Stimulated activated CD8-positive, alpha-beta memory T cell treated with anti-CD3 and anti-CD28 coated beads, Interleukin-15, amount 100 ng/mL, for 4 hours (primary cell): Measurements from ENCODE around the gene KCNH1.

ENCODE experiments used
- DNase-seq, 2 donors: peaks; one replicate each; pipeline ENCODE4 v3.0.0-alpha.2; 2020; ENCODE audit warnings: low read depth in 2 of 2

KCNH1 gene

DNA sequence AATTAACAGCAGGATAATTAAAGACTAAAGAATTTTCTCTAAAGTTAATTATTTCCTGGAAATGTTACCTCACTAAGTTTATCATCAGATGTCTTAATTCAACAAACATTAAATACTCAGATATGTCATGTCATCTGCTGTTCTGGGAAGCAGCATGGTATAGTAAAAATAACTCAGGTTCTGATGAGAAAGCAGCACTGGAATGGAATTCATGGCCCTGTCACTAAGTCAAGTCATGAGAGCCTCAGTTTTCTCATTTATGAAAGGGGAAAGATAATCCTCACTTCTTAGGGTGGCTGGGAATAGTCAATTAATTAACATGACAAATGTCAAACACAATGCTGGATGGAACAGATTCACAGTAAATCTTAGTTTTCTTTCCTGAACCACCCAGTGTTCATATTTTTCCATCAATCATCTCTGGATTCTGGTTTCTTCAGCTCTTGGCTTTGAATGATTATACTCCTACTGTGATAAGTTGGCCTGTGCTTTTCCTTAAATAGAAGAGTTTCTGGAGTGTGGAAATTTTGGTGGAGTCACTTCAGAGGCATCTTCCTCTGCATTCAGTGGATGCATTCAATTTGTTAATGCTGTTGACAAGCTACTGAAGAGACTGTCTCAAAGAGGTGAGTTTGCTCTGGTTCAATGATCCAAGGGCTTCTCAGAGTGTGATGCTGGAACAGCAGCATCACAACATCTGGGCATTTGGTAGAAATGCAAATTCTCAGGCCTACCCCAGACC, 319.4 kb downstream of the KCNH1 start:
- no peak for DNase-seq

DNA sequence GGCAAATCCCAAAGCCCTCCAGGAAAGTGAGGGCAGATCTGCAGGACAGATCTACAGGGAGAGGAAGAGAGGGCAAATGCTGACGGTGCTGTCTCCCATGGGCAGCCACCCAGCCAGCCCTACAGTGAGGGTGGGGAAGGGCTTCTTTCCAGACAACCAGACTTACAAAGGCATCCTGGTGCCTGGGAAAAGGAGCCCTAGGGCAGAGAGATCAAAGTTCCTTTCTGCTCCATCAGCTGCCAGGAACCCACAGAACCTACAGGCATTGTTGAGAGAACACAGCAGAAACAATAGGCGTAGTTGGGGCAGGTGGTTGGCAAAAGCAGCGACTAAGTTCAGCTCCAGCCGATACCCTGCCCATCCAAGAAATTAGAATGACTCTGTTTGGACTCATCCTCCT, 332.4 kb downstream of the KCNH1 start:
- DNase-seq, result no peak

DNA sequence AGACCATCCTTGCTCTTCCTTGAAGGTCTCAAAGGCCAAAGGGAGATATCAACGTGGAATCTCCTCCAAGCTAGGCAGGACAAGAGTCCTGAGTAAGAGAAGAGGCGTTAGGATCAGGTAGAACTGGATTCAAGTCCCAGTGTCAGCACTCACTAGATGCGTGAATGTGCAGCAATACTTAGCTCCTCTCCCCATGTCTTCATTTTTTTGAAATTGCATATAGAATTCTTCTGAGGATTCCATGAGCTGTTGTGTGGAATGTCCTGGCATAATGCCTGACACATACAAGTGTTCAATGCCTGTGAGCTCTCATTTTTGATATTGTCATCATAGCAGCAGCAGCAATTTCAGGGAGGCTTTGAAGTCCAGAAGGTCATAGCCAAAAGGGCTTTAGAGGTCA, 333.2 kb downstream of the KCNH1 start:
- no peak for DNase-seq

DNA sequence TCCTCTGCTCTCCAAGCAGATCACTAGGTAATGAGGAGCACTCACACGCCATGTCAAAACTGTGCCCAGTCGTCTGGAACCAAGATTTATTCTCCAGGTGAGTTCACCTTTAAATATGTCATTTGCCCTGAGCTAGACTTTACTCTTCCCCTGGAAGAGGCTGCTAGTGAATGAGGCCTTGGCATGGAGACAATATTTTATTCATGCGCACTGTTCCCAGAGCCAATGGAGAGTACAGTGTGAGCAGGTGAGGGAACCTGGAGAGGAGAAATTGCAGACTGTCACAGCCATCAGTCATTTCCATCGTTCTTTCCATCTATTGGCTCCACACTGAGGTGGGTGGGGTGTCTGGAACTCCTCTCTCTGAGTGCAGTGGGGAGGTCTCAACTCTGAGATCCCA, 333.6 kb downstream of the KCNH1 start:
- no peak for DNase-seq

DNA sequence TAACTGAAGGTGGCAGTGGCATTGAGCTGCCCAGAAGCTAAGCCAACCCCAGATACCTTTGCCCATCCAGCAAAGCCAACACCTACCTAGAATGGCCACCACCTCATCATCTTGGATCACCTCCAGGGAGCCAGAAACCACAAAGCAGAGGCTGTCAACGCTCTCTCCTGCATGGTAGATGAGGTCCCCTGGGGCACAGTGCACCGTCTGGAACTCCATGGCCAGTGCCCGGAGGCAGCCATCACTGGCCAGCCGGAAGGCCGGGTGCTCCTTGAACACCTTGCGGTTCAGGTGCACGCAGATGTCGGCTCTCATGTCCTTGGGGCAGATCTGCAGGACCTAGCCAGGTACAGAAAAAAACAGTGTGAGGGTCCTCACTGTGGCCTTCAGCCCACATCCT, 336.5 kb downstream of the KCNH1 start:
- DNase-seq, result no peak

DNA sequence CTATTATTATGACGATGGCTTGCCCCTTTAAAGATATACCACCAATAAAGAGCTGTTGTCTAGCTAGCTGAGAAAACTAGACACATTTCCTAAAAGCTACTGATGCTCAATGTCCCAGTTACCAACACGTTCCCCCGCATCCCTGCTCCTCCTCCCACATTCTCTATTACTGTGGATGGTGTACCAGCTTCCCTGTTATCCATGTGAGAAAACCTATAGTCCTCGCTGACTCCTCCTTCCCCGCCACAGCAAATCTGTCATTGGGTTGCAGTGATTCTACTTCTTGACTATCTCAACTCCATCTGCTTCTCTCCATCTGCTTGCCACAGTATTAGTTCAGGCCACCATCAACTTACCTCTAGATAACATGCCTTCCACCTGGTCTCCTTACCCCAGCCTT, 337.5 kb downstream of the KCNH1 start:
- DNase-seq, result no peak

DNA sequence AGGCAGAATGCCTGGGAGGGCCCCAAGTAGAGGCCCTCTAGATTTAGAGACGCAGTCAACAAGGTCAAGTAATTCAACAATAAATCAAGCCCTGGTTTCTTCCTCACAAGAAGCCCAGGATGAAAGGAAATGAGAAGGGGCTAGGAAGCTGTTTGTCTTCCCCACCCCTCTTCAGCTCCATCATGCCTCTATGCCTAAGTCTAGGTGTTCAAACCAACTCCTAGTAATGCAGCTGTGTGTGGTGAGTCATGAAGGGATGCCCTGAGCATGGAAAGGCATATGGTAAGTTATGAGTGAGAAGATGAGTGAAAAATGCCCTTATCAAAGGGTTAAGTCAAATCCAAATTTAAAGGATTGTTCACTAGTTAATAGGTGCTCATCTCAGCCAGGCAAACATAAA, 339.5 kb downstream of the KCNH1 start:
- no peak for DNase-seq

DNA sequence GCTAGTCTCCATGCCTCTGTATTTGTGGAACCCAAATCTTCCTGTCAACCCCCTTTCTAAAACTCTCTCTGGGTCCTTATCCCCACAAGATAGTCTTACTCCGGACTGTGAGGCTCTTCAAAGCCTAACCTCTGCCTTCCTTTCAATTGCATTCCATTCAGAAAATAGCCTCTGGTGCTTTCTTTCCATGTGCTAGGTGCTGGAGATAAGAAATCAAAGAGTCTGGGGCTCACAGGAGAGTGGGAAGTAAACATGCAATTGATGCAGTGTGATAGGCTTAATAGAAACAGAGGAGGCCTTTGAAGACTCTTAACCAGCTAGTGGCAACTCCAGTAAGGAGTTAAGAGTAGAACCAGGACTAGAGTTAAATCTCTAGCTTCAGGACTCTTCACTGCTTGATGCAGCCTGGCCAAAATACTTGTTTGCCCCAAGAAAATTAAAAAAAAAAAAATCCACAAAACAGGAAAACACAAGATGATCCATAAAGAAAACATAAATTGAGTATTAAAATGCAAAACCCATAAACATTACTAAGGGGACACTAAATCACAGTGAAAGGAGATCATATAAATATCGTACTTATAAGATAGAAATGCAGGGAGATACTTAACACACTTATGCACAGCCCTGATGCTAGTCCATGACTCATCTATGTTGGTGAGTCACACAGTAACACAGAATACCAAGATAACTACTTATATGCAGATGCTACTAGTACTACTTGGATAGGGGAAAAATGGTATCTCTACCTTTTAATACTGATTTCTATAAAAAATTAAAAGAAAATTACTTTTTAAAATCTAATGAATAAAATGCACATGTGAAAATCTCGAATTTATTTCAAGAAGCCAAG, 341.5 kb downstream of the KCNH1 start:
- no peak for DNase-seq

DNA sequence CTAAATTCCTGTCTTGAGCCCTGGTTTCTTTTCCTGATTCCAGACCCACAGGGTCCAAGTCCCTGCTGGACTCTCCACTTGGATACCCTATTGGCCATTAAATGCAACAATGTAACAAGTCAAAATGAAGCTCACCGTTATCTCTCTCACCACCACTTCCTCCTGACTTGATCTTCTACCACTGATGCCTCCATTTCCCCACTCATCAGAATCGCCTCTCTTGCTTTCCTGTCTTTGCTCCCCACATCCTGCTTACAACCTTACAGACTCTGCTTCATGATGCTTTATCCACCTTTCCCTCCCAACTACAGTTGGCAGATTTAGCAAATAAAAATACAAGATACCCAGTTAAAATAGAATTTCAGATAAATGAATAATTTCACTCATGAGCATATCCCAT, 343.8 kb downstream of the KCNH1 start:
- DNase-seq, result no peak

DNA sequence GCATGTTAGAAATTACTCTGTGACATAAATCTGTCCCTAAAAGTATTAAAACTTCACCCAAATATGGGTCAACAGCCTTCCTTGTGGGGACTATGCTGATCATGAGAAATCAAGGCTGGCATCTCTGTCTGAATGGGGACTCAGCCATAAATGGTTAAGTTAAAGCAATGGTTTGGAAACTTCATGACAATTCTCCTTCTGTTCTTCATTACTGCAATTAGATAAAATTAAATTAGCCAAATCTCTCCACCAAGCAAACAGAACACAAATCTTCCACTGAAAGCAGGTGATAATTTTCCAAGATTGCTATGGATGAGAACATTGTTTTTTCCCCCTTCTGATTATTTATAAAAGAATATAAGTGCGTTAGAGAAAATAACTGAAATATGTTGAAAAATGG, 346.1 kb downstream of the KCNH1 start:
- no peak for DNase-seq

DNA sequence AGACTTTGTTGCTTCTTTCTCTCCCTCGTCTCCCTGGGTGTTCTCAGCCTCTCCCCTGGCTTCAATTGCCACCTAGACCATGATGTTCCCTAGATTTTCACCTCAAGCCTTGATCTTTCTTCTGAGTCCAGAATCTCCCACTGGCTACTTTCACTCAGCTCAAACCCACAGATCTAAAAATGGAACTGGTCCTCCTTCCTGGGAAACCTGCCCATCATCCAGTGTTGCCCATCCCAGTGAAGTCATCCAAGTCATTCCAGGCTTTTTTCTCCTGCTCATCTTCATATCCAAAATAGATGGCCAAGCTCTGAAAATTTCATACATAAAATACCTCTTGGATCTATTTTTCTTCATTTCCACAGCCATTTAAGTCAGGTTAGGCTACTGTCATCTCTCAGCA, 347.4 kb downstream of the KCNH1 start:
- no peak for DNase-seq

DNA sequence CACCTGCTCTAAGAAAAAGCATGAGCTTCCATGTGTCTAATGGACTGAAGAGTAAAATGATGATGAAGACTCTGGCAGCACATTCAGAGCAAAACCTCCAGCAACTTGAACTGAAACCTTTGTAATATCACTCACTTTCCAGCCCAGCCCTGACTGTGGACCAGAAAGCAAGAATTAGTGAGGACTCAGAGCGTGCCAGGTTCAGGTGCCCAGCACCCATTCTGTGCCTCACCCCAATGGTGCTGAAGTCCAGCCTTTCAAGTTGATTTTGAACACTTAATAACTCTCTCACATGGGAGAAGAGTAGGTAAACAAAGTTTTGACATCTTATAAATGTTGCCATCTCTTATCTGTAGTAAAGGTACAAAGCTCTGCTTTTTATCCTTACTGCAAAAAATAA, 350.0 kb downstream of the KCNH1 start:
- DNase-seq, result no peak

DNA sequence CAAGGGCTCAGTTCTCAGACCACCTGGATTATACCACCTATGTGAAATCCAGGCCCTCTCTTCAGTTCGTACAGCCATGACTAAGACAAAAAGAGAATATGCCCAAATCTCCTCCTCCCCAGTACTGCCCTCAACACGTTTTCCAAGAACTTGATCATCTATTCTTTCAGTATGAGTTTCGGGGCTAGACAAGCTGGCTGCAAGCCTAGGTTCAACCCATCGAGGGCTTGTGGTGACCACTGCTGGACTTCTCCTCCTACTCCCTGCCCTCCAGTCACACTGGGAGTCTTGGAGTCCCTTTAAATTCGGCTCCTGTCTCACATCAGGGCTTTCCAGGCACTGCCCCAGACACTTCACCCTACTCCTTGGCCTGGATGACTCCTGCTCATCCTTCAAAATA, 352.3 kb downstream of the KCNH1 start:
- no peak for DNase-seq

DNA sequence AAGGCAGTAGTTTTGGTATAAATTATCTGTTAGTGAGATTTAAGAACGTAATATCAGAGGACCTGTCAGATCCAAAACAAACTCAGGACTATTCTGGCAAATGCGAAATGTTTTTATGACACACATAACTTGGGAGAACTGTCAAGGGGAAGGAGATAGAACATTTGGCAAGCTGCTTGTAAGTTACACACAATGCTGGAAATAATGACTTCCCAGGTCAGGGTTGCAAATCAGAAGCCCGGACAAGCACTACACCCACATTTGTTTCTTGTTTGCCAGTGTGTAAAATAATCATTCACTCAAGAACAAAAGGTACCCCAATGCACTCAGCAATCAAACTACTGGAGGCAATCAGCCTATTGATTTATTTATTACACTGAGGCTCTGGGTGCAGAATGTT, 354.7 kb downstream of the KCNH1 start:
- DNase-seq, result no peak

DNA sequence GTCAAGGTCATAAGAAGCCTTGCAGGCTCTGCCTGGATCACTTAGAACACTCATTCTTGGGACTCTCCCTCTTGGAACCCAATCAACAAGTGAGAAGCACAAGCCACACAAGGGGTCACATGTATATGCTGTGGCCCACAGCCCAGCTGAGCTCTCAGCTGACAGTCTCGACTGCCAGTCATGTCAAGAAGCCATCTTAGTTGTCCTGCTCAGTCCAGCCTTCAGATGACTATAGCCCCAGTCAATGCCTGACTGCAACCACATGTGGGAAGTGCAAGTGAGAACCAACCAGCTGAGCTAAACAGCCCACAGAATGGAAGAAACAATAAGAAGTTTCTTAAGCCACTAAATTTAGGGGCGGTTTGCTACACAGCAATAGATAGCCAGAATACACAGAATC, 356.0 kb downstream of the KCNH1 start:
- no peak for DNase-seq

DNA sequence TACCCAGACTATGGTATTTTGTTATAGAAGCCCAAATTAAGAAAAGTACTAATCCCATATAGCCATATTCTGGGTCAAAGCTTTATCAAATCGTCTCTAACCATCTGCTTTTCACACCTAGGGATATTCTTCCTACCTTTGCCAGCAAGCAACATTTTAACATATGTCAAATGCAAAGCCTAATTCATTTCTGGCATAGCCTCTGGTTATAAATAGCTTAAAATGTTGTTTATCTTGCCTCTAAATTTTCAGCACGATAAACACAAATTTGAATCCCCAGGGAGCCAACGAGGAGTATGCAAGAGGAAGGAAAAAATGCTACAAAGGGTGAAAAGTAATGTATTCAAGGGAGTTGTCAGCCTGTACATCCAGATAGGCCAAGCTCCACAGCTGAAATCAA, 357.2 kb downstream of the KCNH1 start:
- DNase-seq, result no peak

DNA sequence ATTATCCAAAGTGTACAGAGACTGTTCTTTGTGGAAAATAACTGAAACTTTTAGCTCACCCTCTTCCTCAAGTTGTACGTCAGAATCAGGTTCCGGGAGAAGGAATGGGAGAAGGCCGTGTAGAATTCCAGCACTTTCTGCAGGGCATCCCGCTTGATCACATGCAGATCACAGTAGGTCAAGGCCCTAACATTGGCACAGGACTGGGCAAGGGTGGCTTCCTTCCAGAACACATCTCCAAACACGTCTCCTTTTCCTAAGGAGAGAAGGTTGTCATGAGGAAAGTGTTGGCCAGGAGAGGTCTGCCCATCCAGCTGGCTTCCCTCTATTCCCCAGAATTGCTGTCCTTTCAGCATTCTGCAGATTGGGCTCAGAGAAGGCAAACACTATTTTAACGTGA, 358.7 kb downstream of the KCNH1 start:
- DNase-seq, result no peak

DNA sequence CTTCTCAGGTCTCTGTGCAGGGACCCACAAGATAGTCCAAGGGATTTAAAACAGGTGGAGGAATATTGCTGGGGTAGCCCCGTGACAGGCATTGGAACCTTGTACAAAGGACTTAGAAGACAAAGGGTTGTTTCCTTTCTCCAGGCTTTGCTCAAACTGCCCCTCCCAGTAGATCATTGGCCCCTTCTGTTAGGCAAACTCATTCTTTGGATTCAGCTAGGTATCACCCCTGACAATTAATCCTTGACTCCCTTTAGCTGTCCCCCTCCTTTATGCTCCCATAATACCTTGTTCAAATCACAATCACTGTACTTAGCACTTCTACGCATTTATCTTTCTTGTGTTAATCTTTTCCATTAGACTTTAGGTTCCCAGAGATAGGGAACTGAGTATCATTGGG, 360.5 kb downstream of the KCNH1 start:
- no peak for DNase-seq

DNA sequence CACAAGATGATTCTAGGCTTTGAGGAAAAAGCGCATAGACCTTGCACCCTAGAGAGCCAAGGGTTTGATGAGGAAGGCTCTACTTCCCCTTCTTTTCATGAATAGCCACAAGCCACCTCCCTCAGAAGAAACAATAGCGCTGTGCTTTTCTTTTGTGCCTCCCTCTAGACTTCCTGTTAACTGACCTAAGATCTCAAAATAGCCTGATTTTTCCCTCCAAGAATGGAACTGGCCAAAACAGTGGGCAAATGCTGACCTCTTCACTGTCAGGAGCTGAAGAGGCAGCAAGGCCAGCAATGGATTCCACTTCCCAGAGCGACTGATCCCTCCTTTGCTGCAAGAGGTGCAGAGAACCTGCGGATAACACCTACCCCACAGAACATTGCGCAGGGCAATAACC, 362.8 kb downstream of the KCNH1 start:
- DNase-seq, result no peak

DNA sequence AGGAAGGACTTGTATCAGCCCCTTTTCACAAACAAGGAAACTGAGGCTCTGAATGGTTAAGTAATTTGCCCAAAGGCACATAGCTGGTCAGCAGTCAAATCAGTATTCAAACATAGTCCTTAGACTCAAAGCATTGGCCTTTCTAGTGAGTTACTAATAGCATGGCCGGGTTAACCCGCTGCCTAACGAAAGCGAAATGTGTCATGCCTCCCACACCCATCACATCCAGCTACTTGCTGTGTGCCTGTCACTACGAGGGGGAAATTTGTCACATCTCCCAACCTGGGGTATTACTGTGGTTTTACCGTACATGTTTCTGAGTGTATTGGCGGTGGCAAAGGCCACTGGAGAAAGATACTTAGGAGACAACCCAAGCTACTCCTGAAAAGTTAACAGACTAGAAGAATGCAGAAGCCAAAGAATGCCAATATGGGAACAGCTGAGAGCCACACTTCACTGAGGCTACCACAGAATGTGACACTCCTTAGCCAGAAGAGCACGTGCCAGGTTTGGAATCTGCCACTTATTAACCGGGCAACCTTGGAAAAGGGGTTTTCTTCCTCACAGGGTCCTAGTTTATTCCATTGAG, 363.5 kb downstream of the KCNH1 start:
- DNase-seq, result no peak

DNA sequence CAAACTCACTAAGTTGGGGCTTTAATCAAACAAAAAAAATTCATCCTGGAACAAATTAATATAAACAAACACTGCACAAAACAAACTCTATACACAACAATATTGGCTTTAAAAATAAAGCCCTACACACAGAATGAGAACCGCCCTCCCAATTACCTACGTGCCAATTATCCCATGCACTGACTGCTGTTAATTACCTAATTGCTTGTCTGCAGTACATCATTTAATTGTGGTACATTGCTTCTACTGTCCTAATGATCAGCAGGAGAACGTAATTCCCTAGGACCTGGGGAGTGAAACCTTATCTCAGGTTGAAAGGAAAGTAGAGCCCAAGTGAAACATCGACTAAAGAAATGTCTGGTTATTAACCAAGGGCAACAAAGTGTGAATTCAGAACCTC, 364.5 kb downstream of the KCNH1 start:
- no peak for DNase-seq

DNA sequence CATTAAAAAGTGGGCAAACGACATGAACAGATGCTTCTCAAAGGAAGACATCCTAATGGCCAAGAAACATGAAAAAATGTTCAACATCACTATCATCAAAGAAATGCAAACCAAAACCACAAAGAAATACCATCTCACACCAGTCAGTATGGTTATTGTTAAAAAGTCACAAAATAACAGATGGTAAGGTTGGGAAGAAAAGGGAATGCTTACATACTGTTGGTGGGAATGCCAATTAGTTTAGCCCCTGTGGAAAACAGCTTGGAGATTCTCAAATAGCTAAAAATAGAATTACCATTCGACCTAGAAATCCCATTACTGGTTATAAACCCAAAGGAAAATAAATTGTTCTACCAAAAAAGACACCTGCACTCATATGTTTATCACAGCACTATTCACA, 369.4 kb downstream of the KCNH1 start:
- DNase-seq, result no peak

DNA sequence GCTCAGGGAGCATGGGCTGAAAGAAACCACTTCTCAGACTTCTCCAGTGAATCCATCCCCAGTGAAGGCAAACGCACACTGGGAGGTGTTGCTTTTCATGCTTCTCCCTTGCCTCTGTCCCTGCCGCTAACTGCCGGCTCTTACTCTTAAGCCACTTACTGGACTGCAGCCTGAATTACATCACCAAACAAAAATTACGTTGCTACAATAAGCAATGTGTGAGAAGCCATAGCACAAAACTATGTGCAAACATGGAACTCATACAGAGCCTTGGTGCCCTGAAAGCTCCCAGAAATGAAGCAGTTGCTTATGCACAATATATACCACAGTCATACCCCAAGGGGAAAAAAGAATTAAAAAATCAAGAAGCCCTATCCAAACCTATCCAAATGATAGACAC, 375.2 kb downstream of the KCNH1 start:
- DNase-seq, result no peak
